Forelimb muscle (tissue), 1 donor: ENCODE data around the gene CCDC124. TPM values are rescaled to one million over a fixed set of nuclear protein-coding genes. Genes with fewer than 3 reads are reported as not detected.
"Not testable (repeated sequence)": the region's sequence is repeated elsewhere in the genome, so short reads cannot be mapped to it uniquely, and the experiment has no call there.

Experiments
- DNase-seq: peaks from one replicate; pipeline ENCODE4 v3.0.0-alpha.2; 2013; ENCODE audit warnings: low read depth
- polyA plus RNA-seq: library from polyadenylated mRNA; unstranded; fragments of 120-200 nt; gene quantifications from one replicate; pipeline ENCODE4 v1.2.1, GENCODE V29; 2013; ENCODE audit not compliant: insufficient read length

The CCDC124 gene, protein sequence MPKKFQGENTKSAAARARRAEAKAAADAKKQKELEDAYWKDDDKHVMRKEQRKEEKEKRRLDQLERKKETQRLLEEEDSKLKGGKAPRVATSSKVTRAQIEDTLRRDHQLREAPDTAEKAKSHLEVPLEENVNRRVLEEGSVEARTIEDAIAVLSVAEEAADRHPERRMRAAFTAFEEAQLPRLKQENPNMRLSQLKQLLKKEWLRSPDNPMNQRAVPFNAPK
- polyA plus RNA-seq: 54.8 TPM

DNA sequence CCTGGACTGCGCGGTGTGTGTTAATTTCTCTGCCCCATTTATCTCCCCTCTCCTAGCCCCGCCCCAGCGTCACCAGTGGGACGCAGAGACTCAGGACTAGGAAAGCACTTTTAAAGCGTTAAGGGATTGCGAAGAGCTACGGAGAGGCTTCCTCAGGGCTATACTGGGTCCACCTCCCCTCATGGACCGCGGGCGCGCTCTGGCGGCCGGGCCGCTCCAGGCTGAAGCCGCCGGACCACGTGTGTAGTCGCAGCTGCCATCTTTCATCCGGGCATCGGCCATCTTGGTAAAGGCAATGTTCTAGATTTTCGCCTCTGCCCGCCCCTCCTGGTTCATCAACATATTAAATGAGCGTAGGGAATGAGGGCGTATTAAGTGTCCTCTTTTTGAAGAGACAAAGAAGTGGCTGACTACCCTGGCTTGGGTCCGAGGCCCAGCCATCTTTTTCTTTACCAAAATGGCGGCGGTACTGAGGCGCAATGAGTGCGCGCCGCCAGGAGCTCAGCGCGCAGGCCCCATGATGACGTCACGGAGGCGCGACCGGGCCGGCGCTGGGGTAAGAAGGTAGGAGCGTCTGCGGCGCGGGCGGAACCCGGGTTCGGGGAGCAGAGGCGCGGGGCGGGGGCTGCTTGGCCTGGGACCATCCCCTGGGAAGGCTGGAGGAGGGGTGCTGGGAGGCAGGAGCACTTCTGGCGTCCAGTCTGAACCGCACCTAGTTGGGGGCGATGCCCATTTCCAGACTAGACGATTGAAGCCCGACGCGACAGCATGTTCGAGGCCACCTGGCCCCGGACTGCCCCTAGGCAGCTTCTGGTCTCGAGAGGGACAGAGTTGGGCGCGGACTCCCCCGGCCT lies at the start of gene CCDC124:
Gene CCDC124 (plus strand): TSS at position 531 of the 854 bp plus-strand sequence. CDS start 3,406 bp downstream, outside the sequence.
- DNase-seq: peak; percentile 61

DNA sequence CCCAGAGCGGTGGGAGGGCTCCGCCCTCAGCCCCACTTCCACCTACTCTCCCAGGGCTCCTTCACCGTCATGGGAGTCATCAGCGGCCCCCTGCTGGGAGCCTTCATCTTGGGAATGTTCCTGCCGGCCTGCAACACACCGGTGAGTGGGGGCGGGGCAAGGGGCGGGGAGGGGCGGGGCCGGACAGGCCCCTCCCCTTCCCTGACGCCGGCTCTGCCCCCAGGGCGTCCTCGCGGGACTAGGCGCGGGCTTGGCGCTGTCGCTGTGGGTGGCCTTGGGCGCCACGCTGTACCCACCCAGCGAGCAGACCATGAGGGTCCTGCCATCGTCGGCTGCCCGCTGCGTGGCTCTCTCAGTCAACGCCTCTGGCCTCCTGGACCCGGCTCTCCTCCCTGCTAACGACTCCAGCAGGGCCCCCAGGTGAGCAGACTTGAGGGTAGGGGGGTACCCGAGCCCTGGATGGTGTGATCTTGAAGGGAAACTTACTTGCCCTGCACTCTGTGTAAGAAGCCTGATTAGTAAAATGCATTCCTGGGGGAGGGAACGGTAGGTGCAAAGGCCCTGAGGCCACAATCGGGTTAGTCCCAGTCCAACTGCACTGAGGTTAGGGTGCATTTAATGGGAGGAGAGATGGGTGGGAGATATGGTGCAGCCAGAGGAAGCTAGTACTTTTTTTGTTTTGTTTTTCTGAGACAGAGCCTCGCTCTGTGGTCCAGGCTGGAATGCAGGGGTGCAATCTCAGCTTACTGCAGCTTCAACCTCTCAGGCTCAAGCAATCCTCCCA lies 49.0 kb upstream of the CCDC124 start:
- DNase-seq: no peak

DNA sequence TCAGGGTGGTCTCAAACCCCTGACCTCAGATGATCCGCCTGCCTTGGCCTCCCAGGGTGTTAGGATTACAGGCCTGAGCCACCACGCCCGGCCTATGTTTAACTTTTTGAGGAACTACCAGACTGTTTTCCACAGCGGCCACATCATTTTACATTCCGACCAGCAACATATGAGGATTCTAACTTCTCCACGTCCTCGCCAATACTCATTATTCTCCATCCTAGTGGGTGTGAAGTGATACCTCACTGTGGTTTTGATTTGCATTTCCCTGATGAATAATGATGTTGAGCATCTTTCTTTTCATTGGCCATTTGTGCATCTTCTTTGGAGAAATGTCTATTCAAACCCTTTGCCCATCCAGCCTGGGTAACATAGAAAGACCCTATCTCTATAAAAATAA lies 46.3 kb upstream of the CCDC124 start:
- no peak for DNase-seq

DNA sequence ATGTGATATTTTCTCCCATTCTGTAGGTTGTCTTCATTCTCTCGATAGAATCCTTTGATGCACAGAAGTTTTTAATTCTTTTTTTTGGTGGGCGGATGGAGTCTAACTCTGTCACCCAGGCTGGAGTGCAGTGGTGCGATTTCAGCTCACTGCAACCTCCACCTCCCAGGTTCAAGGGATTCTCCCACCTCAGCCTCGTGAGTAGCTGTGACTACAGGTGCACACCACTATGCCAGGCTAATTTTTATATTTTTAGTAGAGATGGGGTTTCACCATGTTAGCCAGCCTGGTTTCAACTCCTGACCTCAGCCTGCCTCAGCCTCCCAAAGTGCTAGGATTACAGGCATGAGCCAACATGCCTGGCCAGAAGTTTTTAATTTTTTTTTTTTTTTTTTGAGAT lies 45.6 kb upstream of the CCDC124 start:
- DNase-seq: not testable (repeated sequence)

DNA sequence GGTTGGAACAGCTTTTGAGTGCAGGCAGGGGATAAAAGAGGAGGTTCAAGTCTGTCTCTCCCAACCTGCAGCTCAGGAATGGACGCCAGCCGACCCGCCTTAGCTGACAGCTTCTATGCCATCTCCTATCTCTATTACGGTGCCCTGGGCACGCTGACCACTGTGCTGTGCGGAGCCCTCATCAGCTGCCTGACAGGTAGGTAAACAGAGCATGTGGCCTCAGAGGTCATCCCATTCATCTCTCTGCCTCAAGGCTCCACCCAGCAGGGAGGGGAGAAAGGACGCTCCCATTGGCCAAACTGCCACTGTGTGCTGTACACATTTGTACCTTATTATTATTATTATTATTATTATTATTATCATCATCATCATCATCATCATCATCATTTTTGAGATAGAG lies 44.6 kb upstream of the CCDC124 start:
- DNase-seq: no peak

DNA sequence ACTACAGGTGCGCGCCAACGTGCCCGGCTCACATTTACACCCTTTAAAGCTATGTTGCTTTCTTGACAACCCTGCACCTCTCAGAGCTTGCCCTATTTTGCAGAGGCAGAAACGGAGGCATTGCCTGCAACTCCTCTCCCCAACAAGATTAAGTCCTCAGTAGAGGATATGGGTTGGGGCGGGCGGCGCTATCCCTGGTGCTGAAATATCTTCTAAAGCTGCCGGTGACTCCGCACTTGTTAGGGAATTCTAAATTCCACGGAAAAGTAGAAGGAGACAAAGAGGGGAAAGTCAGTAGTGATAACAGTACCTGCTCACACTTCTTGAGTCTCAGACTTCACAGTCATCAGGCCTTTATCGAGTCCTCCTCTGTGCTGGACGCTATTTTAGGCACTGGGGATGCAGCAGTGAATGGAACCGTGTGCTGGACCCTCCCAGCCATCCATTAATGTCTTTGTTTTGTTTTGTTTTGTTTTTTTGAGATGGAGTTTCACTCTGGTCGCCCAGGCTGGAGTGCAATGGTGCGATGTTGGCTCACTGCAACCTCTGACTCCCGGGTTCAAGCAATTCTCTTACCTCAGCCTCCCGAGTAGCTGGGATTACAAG lies 43.1 kb upstream of the CCDC124 start:
- peak; percentile 1 for DNase-seq

DNA sequence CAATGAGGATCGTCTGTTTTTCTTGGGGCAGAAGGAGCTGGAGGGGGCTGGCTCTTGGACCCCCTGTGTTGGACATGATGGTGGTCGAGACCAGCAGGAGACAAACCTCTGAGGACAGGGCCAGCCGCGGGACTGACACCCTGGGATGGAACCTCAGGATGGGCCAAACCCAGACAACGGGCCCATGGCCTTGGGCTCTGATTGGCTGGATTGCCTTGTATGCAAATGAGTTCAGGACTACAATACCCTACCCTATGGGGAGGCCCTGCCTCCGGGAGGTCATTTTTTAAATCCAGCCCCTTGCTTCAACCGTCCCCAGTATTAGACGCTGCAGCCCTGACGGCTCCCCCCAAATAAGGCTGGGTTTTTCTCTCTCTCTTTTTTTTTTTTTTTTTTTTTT lies 39.0 kb upstream of the CCDC124 start:
- no peak for DNase-seq

DNA sequence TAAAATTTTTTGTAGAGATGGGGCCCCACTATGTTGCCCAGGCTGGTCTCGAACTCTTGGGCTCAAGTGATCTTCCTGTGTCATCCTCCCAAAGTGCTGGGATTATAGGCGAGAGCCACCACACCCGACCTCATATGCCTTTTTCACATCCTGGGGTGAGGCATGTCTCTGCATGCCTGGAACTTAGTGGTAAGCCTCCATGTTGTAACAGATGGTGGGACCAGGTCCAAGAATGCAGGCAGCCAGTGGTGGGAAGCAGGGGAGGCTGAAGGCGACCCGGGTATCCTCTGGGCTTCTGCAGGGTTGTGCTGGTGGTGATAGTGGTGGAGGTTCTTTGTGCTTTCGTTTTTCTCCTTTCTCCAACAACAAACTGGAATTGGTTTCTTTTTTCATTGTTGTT lies 30.1 kb upstream of the CCDC124 start:
- DNase-seq: no peak

DNA sequence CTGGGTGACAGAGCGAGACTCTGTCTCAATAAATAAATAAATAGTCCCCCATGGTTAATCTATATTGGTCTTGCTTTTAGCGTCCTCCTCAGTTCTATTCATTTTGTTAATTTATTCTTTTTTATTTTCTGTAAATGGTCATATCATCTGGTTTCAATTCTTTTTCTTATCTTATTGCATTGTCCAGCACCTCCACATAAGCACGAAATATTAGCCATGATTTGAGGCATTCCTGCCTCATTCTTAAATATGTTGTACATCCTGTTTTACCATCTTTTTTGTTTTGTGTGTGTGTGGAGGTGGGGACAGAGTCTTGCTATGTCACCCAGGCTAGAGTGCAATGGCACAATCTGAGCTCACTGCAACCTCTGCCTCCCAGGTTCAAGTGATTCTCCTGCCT lies 24.6 kb upstream of the CCDC124 start:
- DNase-seq: no peak

DNA sequence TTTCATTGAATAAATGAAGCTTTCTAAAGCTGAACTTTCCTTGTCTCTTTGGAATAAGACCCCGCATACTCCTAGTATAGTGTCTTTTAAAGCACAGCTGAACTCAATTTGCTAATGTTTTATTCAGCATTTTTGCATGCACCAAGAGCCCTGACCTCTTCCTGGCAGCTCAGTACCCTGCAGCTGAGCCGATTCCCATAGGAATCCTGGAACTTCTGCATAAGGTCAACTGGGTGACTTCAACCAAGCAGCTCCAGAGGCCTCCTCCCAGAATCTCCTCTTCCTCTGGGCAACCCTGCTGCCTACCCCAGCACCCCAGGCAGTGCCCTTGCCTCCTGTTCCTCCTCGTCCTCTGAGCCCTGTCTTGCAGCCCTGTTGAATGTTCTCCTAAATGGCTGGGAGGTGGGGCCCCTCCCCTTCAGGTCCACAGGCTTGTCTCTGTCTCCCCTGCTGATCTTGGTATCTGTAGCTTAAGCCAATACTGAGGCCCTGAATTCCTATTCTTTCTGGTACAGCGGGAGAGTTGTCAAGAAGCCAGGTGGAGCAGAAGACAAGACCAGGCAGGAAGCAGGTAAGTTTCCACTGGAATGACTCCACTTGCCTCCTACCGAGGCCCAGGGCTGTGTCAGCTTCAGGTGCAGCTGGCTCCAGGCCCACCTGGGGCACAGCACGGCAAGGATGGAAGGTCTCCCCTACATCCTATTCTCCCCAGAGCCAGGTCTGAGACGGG lies 23.6 kb upstream of the CCDC124 start:
- no peak for DNase-seq

DNA sequence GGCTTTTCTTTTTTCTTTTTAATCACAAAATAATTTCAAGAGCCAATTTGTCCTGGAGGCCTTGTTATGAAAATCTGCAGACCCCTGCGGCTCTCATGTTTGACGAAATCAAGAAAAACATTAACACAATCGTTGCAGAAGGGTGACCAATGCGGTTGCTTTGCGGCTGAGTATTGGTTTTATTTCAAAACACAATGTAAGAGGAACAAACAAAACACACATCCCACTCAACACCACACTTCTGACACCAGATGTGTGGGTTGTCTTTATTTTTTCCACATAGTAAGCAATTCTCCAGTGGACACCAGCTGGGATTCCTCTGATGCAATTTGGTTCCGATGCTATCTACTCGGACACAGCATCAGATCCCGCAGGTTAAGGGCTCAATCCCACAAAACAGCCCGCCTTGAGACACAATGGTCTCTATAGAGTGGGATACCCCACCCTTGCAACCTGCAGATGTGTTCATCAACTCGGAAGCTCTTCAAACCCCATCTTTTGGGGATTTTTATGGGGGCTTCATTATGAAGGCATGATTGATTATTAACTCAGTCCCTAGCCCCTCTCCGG lies 21.9 kb upstream of the CCDC124 start:
- no peak for DNase-seq

DNA sequence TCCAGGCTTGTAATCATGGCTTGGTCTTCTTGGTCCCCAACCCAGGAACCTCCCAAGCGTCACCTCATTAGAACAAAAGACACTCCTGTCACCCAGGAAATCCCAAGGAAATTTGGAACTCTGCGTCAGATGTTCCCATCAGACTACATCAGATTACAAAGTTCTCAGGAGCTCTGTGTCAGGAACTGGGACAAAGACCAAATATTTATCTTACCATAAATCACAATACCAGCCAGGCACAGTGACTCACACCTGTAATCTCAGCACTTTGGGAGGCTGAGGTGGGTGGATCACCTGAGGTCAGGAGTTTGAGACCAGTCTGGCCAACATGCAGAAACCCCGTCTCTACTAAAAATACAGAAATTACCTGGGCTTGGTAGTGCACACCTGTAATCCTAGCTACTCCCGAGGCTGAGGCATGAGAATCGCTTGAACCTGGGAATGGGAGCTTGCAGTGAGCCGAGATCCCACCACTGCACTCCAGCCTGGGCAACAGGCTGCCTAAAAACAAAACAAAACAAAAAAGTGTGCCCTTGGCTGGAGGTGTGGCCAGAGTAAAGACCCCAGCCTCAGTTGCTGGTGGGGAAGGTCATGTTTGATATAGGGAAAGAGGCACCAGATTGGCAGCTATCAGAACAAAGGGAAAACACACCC lies 16.7 kb upstream of the CCDC124 start:
- DNase-seq: no peak

DNA sequence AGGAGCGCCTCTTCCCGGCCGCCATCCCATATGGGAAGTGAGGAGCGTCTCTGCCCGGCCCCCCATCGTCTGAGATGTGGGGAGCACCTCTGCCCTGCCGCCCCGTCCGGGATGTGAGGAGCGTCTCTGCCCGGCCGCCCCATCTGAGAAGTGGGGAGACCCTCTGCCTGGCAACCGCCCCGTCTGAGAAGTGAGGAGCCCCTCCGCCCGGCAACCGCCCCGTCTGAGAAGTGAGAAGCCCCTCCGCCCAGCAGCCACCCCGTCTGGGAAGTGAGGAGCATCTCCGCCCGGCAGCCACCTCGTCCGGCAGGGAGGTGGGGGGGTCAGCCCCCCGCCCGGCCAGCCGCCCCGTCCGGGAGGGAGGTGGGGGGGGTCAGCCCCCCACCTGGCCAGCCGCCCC lies 14.7 kb upstream of the CCDC124 start:
- DNase-seq: not testable (repeated sequence)

DNA sequence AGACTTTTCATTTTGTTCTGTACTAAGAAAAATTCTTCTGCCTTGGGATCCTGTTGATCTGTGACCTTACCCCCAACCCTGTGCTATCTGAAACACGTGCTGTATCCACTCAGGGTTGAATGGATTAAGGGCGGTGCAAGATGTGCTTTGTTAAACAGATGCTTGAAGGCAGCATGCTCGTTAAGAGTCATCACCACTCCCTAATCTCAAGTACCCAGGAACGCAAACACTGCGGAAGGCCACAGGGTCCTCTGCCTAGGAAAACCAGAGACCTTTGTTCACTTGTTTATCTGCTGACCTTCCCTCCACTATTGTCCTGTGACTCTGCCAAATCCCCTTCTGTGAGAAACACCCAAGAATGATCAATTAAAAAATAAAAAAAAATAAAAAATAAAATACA lies 13.7 kb upstream of the CCDC124 start:
- not testable (repeated sequence) for DNase-seq

DNA sequence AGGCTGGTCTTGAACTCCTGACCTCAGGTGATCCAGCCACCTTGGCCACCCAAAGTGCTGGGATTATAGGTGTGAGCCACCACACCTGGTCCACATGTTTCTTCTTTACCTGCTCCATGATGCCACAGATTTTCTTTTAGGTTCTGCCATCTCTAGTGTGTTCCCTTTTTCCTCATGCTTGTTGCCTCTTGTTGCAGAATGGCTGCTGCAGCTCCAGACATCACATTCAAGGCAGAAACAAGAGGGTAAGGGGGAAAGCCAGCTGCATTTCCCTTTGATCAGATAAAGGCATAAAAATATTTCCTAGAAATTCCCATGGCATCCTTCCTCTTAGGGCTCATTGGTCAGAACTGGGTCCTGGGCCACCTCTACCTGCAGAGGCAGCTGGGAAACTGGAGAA lies 12.3 kb upstream of the CCDC124 start:
- no peak for DNase-seq

DNA sequence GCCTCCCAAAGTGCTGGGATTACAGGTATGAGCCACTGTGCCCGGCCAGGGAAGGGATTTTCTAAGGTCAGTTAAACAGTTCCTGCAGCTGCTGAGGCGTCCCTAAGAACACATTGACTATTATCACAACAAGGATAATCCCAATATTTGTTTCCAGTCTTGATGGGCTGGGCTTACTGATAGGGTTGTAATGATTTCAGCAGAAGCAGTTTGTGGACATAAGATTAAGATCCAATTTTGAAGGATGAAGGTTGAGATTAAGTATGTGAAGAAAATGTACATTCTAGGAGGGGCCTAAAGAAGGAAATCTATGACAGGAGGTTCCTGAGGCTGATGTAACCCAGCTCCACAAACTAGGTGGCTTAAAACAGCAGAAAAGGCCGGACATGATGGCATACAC lies 10.7 kb upstream of the CCDC124 start:
- DNase-seq: no peak

DNA sequence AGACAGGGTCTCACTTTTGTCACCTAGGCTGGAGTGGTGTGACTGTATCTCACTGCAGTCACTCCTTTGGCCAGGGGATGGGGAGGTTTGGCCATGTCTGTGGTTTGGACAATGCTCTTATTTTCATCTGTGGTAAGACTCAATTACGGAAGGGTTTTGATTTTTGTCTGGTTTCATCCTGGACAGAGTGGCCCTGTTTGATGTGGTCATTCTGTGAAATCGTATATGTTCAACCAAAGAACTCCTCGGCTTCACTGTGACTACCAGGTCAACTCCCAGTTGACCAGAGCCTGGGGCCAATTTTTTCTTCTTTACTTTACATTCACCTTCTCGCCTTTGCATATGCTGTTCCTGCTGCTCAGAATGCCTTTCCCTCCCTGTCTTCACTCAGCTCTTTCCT lies 6.8 kb upstream of the CCDC124 start:
- no peak for DNase-seq

DNA sequence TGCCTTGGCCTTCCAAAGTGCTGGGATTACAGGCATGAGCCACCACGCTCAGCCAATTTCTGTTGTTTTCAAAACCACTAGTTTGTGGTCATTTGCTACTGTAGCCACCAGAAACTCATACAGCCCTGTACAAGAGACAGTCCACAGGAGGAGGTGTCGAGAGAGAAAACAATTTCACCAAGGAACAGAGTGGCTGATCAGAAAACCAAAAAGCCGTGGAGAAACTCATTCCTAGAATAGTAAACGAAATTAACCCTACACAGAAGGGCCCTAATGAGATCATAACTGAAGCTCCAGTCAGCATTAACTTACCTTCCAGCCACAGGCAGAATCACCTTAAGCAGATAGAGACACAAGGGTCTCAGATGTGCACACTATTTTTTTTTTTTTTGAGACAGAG lies 3.8 kb upstream of the CCDC124 start:
- no peak for DNase-seq

DNA sequence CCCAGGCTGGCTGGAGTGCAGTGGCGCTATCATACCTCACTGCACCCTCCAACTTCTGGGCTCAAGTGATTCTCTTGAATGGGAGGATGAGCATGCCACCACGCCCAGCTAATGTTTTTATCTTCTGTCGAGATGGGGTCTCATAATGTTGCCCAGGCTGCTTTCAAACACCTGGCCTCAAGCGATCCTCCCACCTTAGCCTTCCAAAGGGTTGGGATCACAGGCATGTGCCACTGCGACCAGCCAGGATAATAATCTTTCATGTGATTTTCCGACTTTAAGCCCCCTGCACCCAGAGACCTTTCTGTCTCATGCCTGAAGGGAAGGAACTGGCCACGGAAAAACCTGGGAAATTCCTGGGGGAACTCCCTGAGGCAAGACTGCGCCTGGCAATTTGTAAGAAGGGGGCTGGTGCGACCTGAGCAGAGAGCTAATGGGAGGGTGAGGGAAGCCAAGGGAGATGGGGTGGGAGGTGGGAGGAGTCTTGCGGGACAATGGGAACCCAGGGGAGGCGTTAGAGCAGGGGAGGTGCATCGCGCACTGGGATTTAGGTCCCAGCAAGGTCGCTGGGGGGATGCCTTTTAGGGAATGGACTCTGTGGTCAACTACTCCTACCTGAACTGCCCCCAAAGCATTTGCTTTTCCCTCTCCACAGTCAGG lies 1.2 kb upstream of the CCDC124 start:
- no peak for DNase-seq
